ENCODE results near the gene SLC9A6. TPM values are rescaled to one million over a fixed set of nuclear protein-coding genes. Genes with fewer than 3 reads are reported as not detected.

Gene SLC9A6
- total and polyA plus RNA-seq, 9 of the 15 experiments (the other 6 are each of a cell fraction or from before 2014, with no cell fraction given), result 3.7 to 13.9 (median 9.9) TPM

- TF ChIP-seq TFE3 (CRISPR knock-in tag; IDR thresholded peaks at IDR 0.05), result no peak
Observed at GRCh38 chrX:136021160-136021559, 35.9 kb downstream of the SLC9A6 start (continued).

GRCh38 chrX:136021903-136022302 is 36.7 kb downstream of the SLC9A6 start:
- Histone ChIP-seq H3K79me2 (ENCODE audit: control insufficient read depth, insufficient read depth, low read length) (no peaks in the 10 kb centered on the region), H4K20me1 (replicated peaks; ENCODE audit: control insufficient read depth, insufficient read depth, low read length) (no peaks in the 10 kb centered on the region), H3K4me1 (replicated peaks in 1 of 2; ENCODE audit: control insufficient read depth in 2 of 2, insufficient read depth in 2 of 2, low read length in 2 of 2) (no peaks in the 10 kb centered on the region), H3K36me3 (ENCODE audit: control insufficient read depth, insufficient read depth, low read length) (peaks cover 17% of the 10 kb centered on the region; the same call in 1 of the 3 replicates), H3K4me3 (no peak overlapping the region), H3K27ac (ENCODE audit: extremely low read depth, low read depth, low read length) (no peak overlapping the region), H3K9ac (ENCODE audit: insufficient read depth in 1 of 2, low read depth in 2 of 2, low read length in 2 of 2) (no peak overlapping the region), H3K27me3 (ENCODE audit: control insufficient read depth in 2 of 2, insufficient read depth in 2 of 2, low read length in 2 of 2) (no peaks in the 10 kb centered on the region), H2AFZ (ENCODE audit: low read depth, low read length) (no peak overlapping the region), H3K4me2 (ENCODE audit: insufficient read depth, low read length) (no peak overlapping the region), H3K9me3 (replicated peaks; ENCODE audit: control insufficient read depth, insufficient read depth, low read depth, low read length) (no peaks in the 10 kb centered on the region), H3K9me1 (ENCODE audit: control insufficient read depth, insufficient read depth, low read length) (no peaks in the 10 kb centered on the region)
- DNase-seq (ENCODE audit: extremely low read depth in 1 of 4, low spot score in 3 of 4) (no peak), ATAC-seq (no peak), FAIRE-seq (no peak)
- no peak for TF ChIP-seq HOXB6 (CRISPR knock-in tag; IDR thresholded peaks at IDR 0.05; ENCODE audit: borderline replicate concordance)
- TF ChIP-seq MED1 (CRISPR knock-in tag; IDR thresholded peaks at IDR 0.05; ENCODE audit: borderline replicate concordance), result no peak
- TF ChIP-seq C11orf30 (IDR thresholded peaks at IDR 0.05; ENCODE audit: low read depth), result no peak
- no peak for TF ChIP-seq PHTF2 (CRISPR knock-in tag; IDR thresholded peaks at IDR 0.05)
- TF ChIP-seq MTA2 (IDR thresholded peaks at IDR 0.05; ENCODE audit: low read depth), result no peak
- TF ChIP-seq ATF6 (CRISPR knock-in tag; IDR thresholded peaks at IDR 0.05), result no peak
- TF ChIP-seq HMGN3 (IDR thresholded peaks at IDR 0.05; ENCODE audit: borderline replicate concordance, extremely low read depth, insufficient read length, low read depth, low read length), result no peak
- no peak for TF ChIP-seq GATA2 (CRISPR knock-in tag; IDR thresholded peaks at IDR 0.05)
- no peak for TF ChIP-seq NCOA1 (IDR thresholded peaks at IDR 0.05; ENCODE audit: low read depth)
- TF ChIP-seq DLX4 (CRISPR knock-in tag; IDR thresholded peaks at IDR 0.05), result no peak
- in situ Hi-C loops (cut with MboI) (no loop called here), intact Hi-C loops (cut with micrococcal nuclease) (no loop called here)
- ChIA-PET CTCF (ENCODE audit: low intra/inter-chr PET ratio) (interaction anchor here (0.5 kb wide), 1 partner anchor 130 kb away, joined by 3 read pairs; no protein-coding TSS in a partner anchor), POLR2A (no interaction called here)
- no TSS peak for BruUV-seq (replicated peaks)
- WGBS (ENCODE audit: insufficient coverage, low coverage, missing lambda C conversion rate), result 25% methylated on average over 1 of the region's 1 CpG

Data from K562 (cell line).